PC-3 (cell line): ENCODE data around the gene TEFM. TPM values are rescaled to one million over a fixed set of nuclear protein-coding genes. Genes with fewer than 3 reads are reported as not detected.

Source experiments
- ATAC-seq: fragments of 200-7000 bp; cut with Tn5 transposase; 2 replicates; pipeline ENCODE4 v1.9.1; 2020; ENCODE audit warnings: mild to moderate bottlenecking, moderate library complexity
- Bru-seq: library from RNA; stranded (reverse); fragments of 400-500 nt; gene quantifications from one replicate; lab custom pipeline; 2021; lab: Mats Ljungman, UMichigan
- BruChase-seq, 2 experiments: library from RNA; stranded (reverse); fragments of 400-500 nt; gene quantifications; one replicate each; lab custom pipeline; 2021; lab: Mats Ljungman, UMichigan
- BruUV-seq: library from RNA; stranded (reverse); fragments of 400-500 nt; replicated peaks from 2 replicates; lab custom pipeline; 2021; lab: Mats Ljungman, UMichigan
- CTCF ChIA-PET: fragments of 300-600 bp; sonication (Branson Sonifier 250); formaldehyde crosslinking; loops from one replicate; lab custom pipeline; 2022; ENCODE audit warnings: antibody characterized with exemption; lab: Charles Lee
- POLR2A ChIA-PET: fragments of 300-600 bp; sonication (Branson Sonifier 250); formaldehyde crosslinking; loops from one replicate; lab custom pipeline; 2022; ENCODE audit warnings: antibody characterized with exemption; ENCODE audit not compliant: unreplicated experiment; lab: Charles Lee
- DNase-seq: peaks from one replicate; pipeline ENCODE4 v3.0.0-alpha.2; 2015
- H2AFZ ChIP-seq: fragments of 300-600 bp; sonication (generic); 2 replicates; pipeline ENCODE4 v1.6.0; 2016; ENCODE audit warnings: antibody characterized with exemption, low read length
- H3F3A ChIP-seq: fragments of 300-600 bp; sonication (generic); one replicate; pipeline ENCODE4 v1.6.0; 2017; ENCODE audit warnings: antibody characterized with exemption, low read length, control low read depth, mild to moderate bottlenecking; ENCODE audit not compliant: unreplicated experiment
- H3K27ac ChIP-seq: fragments of 300-600 bp; sonication (generic); 2 replicates; pipeline ENCODE4 v1.5.1; 2016; ENCODE audit warnings: mild to moderate bottlenecking, low read length
- H3K27me3 ChIP-seq: fragments of 300-600 bp; sonication (generic); 2 replicates; pipeline ENCODE4 v1.6.1; 2016; ENCODE audit warnings: low read length, mixed read lengths
- H3K36me3 ChIP-seq: fragments of 300-600 bp; sonication (generic); 2 replicates; pipeline ENCODE4 v1.6.1; 2016; ENCODE audit warnings: low read depth, mixed run types, low read length, mixed read lengths
- H3K4me1 ChIP-seq: fragments of 300-600 bp; sonication (generic); 2 replicates; pipeline ENCODE4 v1.5.1; 2016; ENCODE audit warnings: low read length; ENCODE audit not compliant: insufficient read depth
- H3K4me2 ChIP-seq: fragments of 300-600 bp; sonication (generic); 2 replicates; pipeline ENCODE4 v1.6.0; 2016; ENCODE audit warnings: low read length
- H3K4me3 ChIP-seq: fragments of 300-600 bp; sonication (generic); 2 replicates; pipeline ENCODE4 v1.5.1; 2016; ENCODE audit warnings: mild to moderate bottlenecking, low read length, mixed read lengths
- H3K79me2 ChIP-seq: fragments of 300-600 bp; sonication (generic); 2 replicates; pipeline ENCODE4 v1.6.1; 2017; ENCODE audit warnings: low read length, mixed read lengths
- H3K9ac ChIP-seq: fragments of 300-600 bp; sonication (generic); 2 replicates; pipeline ENCODE4 v1.6.0; 2016; ENCODE audit warnings: mild to moderate bottlenecking, low read length
- H3K9me2 ChIP-seq: fragments of 300-600 bp; sonication (generic); replicated peaks from 2 replicates; pipeline ENCODE4 v1.6.1; 2016; ENCODE audit warnings: mixed run types, low read length, mixed read lengths
- H3K9me3 ChIP-seq: fragments of 300-600 bp; sonication (generic); 2 replicates; pipeline ENCODE4 v1.6.1; 2016; ENCODE audit warnings: low read length, mixed read lengths
- H4K20me1 ChIP-seq: fragments of 300-600 bp; sonication (generic); 2 replicates; pipeline ENCODE4 v1.6.1; 2016; ENCODE audit warnings: low read length, mixed read lengths
- CTCF ChIP-seq: fragments of 300-600 bp; sonication (generic); conservative IDR thresholded peaks from 2 replicates; pipeline ENCODE4 v1.5.1; 2017; ENCODE audit warnings: antibody characterized with exemption, low read depth, mild to moderate bottlenecking, low read length
- EZH2 ChIP-seq: fragments of 300-600 bp; sonication (generic); IDR thresholded peaks from one replicate; pipeline ENCODE4 v1.6.1; 2017; ENCODE audit warnings: antibody characterized with exemption, mild to moderate bottlenecking, low read length; ENCODE audit not compliant: unreplicated experiment
- EZH2phosphoT487 ChIP-seq: fragments of 300-600 bp; sonication (generic); IDR thresholded peaks from 2 replicates; pipeline ENCODE4 v1.6.1; 2018; ENCODE audit warnings: mild to moderate bottlenecking, antibody characterized with exemption, low read length, borderline replicate concordance
- intact Hi-C: fragments of 100-400 bp; cut with micrococcal nuclease; formaldehyde crosslinking; loops from 2 replicates; pipeline ENCODE4 v1.9.0; 2023
- long read RNA-seq: library from polyadenylated mRNA; unstranded; transcript quantifications from one replicate; pipeline ENCODE4 v2.0.0, GENCODE V29; 2021; ENCODE audit not compliant: unreplicated experiment
- total RNA-seq: library from RNA; depleted of rRNA; stranded (reverse); fragments of >200 nt; gene quantifications from 2 replicates; pipeline ENCODE4 v1.2.3, GENCODE V29; 2014; rRNA removed

Gene TEFM
- total RNA-seq (9.3 and 11.3 TPM in 2 replicates), Bru-seq, nascent RNA (percentile 67 among the genes with signal in this experiment), BruChase-seq, experiment 1, labeled RNA remaining after a 6-hour chase (percentile 77 among the genes with signal in this experiment), BruChase-seq, experiment 2, labeled RNA remaining after a 2-hour chase (percentile 79 among the genes with signal in this experiment)
- long read RNA-seq, partial matches to known transcripts, result 3 of 14 reads
- long read RNA-seq, other reads (novel, unspliced or antisense), result 4 of 14 reads

GRCh38 chr17:30906101-30906911 is at the start of gene TEFM:
Gene TEFM (minus strand): TSS chr17:30906238. CDS start chr17:30906198, 40 bp downstream.
- intact Hi-C loops, result loop anchor here (5.0 kb wide), 1 partner anchor 66 kb away; the partner anchor contains the start of gene RNF135
- H3K9me3 ChIP-seq, result no peaks in the 10 kb centered on the region
- CTCF ChIA-PET, result no interaction called here

GRCh38 chr17:30954046-30954830 is 48.2 kb upstream of the TEFM start:
- CTCF ChIA-PET, result no interaction called here

More at GRCh38 chr17:30906101-30906911, at the start of gene TEFM:
- POLR2A ChIA-PET, result interaction anchor here (0.6 to 0.7 kb wide), 2 partner anchors 594 to 599 kb away, joined by 3 to 4 read pairs; no protein-coding TSS in a partner anchor
- TF ChIP-seq CTCF (no peak), EZH2 (no peak), EZH2phosphoT487 (no peak)
- Histone ChIP-seq H3K4me2 (peak within 1 kb of the TSS; percentile 89), H3F3A (no peaks in the 10 kb centered on the region), H2AFZ (peak within 1 kb of the TSS; percentile 96), H3K4me1 (no peaks in the 10 kb centered on the region), H3K27ac (peak within 1 kb of the TSS; percentile 43), H4K20me1 (no peaks in the 10 kb centered on the region), H3K9me2 (no peaks in the 10 kb centered on the region), H3K27me3 (no peaks in the 10 kb centered on the region), H3K4me3 (peak within 1 kb of the TSS; percentile 97), H3K9ac (peak within 1 kb of the TSS; percentile 84), H3K79me2 (peaks cover 18% of the 10 kb centered on the region), H3K36me3 (no peaks in the 10 kb centered on the region; the same call in 1 of the 2 replicates)
- DNase-seq (peak; percentile 79), ATAC-seq (peak; percentile 91)
- TSS peak; percentile 85 for BruUV-seq

More at GRCh38 chr17:30954046-30954830, 48.2 kb upstream of the TEFM start:
- Histone ChIP-seq H3K27me3 (no peaks in the 10 kb centered on the region), H3K9me3 (no peaks in the 10 kb centered on the region), H3K27ac (no peak overlapping the region), H3K4me2 (no peak overlapping the region), H3K79me2 (no peaks in the 10 kb centered on the region), H3K36me3 (no peaks in the 10 kb centered on the region), H3K4me1 (no peaks in the 10 kb centered on the region), H2AFZ (no peak overlapping the region), H3F3A (no peaks in the 10 kb centered on the region), H4K20me1 (no peaks in the 10 kb centered on the region), H3K4me3 (no peak overlapping the region), H3K9me2 (no peaks in the 10 kb centered on the region), H3K9ac (no peak overlapping the region)
- DNase-seq (no peak), ATAC-seq (no peak)
- TF ChIP-seq EZH2 (no peak), CTCF (no peak), EZH2phosphoT487 (no peak)
- POLR2A ChIA-PET, result interaction anchor here (0.7 kb wide), 1 partner anchor 1524 kb away, joined by 3 read pairs; no protein-coding TSS in a partner anchor
- intact Hi-C loops, result no loop called here
- no TSS peak for BruUV-seq
